Hindlimb muscle (tissue), 1 donor: ENCODE results near the gene PDGFA. TPM values are rescaled to one million over a fixed set of nuclear protein-coding genes. Genes with fewer than 3 reads are reported as not detected.

Experiments
- DNase-seq: peaks from one replicate; pipeline ENCODE4 v3.0.0-alpha.2; 2013
- polyA plus RNA-seq: library from polyadenylated mRNA; unstranded; fragments of 120-200 nt; gene quantifications from one replicate; pipeline ENCODE4 v1.2.1, GENCODE V29; 2013; ENCODE audit not compliant: insufficient read length

Gene PDGFA
- polyA plus RNA-seq = 33.2 TPM

DNA sequence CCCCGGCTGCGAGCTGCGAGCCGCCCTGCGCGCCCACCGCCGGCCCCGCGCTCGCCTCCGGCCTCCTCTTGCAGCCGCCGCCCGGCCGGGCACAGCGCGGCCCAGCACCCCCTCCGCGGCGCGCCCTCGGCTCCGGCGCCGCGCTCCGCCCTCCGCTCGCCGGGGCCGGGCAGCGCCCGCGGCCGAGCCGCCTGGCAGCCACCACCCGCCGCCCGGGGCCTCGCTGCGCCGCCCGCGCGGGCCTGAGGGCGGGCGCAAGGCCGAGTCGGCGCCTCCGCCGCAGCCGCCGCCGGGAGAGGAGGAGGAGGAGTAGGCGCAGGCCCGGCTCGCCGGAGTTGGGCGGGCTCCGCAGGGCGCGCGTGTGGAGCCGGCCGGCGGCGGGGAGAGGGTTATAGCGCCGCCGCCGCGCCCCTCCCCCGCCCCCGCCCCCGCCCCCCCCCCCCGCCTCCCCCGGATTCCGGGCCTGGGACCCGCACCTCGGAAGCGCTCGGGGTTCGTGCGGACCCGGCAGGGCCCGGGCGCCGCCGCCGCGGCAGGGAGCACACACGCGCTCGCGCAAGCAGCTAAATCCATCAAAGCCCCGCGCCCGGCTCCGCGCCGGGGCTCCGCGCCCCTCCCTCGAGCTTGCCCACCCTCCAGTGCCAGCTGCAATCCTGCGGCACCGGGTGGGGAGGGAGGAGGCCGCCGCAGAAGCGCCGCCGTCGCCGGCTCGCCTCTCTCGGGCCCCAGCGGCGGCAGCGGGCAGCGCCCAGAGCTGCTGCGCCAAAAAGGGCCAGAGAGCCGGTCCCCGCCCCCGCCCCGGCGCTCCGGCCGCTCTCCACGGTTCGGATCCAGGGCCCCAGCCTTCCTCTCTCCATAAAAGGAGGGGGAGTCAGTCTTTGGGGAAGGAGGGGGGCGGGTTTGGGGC, at the start of gene PDGFA:
Gene PDGFA, minus strand, starts transcription at position 363 of the 907 bp plus-strand sequence. CDS start 845 bp downstream, outside the sequence.
- DNase-seq = no peak

DNA sequence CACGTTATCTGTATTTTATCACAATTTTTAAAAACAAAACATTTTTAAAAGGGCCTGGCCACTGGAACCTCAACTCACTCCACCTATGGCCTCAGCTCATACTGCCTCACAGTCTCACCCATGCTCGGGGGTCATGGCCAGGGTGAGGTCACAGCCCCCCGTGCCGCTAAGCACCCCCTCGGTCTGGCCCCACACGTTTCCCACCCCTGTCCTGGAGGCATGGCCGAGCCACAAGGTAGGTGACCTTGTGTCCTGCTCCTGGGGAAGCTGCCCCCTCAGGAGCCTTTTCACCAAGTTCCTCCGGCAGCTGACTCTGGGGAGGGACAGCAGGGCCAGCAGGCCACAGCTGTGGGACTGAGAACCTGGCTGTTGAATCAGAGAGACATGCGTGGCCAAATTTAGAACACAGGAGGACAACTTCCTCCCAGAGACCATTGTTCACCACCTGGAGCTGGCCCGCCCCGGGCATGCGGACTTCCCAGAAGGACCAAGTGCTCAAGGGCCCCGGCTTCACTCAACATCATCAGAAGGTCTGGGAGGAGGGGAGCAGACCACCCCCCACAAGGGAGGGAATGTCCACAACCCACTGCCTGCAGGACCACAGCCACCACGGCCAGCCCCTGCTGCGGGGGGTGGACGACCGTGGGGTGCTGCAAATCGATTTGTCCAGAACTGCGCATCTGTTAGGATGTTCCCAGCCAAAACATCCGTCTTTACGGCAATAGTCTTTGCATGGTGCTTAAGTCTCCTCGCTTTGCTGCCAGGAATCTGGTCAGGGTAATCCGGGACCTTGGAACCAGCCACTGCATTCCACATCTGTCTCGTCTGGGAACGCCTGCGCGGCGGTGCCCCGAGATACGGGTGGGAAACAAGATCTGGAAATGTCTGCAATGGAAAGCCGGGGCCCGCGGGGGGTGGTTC, 48.6 kb upstream of the PDGFA start:
- DNase-seq = peak; percentile 75

DNA sequence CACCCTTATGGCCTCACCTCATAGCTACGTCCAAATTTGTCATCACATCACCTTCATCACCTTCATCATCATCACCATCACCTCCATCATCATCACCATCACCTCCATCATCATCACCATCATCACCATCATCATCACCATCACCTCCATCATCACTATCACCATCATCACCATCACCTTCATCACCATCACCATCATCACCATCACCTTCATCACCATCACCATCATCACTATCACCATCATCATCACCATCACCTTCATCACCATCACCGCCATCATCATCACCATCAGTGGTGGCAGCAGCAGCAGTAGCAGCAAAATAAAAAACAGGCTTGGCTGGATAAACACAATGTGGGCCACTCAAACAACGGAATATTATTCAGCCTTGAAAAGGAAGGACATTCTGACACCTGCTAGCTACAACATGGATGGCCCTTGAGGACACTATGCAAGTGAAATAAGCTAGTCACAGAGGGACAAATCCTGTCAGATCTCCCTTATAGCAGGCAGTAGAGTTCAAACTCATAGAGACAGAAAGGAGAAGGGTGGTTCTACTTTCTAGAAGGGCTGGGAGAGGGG, 47.7 kb upstream of the PDGFA start:
- no peak for DNase-seq

GRCh38 chr7:566100-566499, 46.5 kb upstream of the PDGFA start:
- DNase-seq = no peak

GRCh38 chr7:564176-564865, 44.7 kb upstream of the PDGFA start:
- no peak for DNase-seq

GRCh38 chr7:563629-564170, 44.1 kb upstream of the PDGFA start:
- no peak for DNase-seq

- DNase-seq = no peak
Measured at GRCh38 chr7:562789-563628, 43.4 kb upstream of the PDGFA start.

DNA sequence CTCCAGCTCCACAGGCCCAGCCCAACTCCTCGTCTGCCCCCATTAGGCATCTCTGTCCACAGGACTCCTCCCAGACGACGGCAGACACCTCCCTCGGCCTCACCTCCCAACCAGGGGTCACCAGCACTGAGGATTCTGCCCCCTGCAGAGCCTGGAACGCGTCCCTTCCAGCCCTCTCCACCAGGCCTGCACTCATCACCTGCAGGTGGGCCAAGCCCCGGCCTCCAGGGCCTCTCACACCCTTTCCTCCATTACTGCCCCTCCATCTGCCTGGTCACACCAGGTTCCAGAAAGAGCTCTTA, 42.7 kb upstream of the PDGFA start:
- DNase-seq = no peak

DNA sequence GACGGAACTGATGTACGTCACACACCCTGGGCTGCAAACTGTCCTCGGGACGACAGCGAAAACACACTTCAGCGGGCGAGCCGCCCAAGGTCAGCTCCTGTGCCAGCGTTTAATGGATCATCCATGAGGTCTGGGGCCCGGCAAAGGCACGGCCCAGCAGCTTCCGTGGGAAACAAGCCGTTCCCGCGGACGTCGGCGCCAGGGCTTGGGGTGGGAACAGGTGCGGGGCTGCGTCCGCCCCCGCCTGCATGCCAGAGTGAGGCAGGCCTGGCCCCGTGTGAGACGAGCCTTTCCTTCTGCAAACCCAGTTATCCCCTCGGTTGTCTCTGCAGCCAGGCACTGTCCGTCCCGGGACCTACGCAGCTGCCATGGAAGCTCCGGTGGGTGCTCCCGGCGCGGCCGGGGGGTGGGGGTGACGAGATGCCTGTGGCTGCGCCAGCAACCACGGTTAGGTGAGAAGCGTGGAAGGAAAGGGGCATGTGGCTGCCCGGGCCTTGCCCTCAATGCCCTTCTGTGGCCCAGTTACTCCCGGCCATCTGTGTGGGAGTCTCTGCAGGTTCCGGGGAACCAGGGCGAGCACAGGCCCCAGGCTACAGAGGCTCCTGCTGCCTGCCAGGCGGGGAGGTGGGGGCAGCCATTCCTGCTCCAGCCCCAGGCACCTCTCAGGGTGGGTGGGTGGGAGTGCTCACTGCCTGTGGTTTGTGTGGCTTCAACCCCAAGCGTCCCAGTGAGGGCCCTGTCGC, 42.2 kb upstream of the PDGFA start:
- no peak for DNase-seq

DNA sequence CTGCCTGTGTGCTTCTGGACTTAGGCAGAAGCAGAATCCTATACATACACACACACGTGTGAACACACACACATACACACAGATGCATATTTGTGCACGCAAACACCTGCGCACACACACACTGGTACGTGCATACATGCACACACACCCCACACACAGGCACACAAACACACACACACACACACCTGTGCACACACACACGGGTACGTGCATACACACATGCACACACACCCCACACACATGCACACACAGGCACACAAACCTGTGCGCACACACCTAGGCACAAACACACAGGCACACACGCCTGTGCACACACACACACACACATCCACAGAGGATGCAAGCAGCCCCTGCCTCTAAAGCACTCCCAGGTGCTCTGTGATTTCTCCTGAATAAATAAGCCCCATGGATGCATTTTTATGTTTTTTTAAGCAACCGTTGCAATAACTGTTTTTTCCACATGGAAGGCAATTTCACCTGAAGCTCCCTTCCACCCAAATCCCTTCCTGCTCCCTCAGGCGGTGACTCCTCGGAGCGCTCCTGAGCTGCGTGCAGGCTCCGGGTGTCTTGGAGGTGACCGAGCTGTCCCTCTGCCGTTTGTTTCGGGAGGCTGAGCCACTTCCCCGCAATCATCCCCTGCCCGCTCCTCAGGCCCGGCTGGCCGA, 41.5 kb upstream of the PDGFA start:
- DNase-seq = no peak

DNA sequence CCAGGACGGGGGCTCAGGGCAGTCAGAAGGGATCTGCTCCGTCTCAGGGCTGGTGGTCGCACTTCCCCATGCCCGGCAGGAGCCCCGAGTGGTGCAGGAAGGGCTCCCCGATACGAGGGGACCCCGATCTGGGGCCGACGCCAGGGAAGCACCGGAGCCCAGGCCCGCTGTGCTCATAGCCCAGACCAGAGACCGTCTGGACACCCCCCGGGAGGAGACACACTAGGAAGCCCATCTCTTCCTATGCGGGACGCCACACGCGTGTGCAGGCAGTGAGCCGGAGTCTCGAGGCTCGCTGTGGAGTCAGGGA, 39.7 kb upstream of the PDGFA start:
- DNase-seq = no peak

GRCh38 chr7:557558-557881, 37.9 kb upstream of the PDGFA start:
- no peak for DNase-seq

- no peak for DNase-seq
Measured at GRCh38 chr7:556837-557557, 37.4 kb upstream of the PDGFA start.

- DNase-seq = no peak
Measured at GRCh38 chr7:556291-556826, 36.7 kb upstream of the PDGFA start.

DNA sequence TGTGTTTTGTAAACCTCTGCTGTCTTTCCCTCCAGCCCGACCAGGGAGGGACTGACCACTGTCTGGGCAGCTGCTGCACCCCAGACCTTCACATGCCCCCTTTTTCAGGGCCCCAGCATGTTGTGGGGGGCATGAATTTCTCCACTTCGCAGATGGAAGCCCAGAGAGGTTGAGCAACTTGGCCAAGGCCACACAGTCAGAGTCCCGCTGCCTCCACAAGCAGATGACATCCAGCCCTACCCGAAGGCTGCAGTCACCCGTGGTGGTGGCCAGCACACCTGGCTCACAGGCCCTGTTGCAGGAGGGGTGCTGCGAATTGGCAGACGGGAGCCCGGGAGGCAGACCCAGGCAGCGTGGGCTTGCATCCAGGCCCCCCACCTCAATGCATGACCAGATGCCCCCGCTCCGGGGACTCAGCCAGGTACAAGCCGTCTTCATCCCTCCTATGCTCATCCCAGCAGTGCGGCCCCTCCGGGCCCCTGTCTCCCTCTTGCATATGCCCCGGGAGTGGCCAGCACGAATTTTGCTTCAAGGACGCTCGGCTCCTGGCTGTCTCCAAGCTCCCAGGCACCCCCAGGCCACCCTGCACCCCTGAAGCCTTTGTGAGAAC, 36.0 kb upstream of the PDGFA start:
- no peak for DNase-seq

GRCh38 chr7:553636-554111, 34.0 kb upstream of the PDGFA start:
- DNase-seq = no peak

- no peak for DNase-seq
Measured at GRCh38 chr7:552868-553635, 33.4 kb upstream of the PDGFA start.
